ENCODE results near the gene EVL.

DNA sequence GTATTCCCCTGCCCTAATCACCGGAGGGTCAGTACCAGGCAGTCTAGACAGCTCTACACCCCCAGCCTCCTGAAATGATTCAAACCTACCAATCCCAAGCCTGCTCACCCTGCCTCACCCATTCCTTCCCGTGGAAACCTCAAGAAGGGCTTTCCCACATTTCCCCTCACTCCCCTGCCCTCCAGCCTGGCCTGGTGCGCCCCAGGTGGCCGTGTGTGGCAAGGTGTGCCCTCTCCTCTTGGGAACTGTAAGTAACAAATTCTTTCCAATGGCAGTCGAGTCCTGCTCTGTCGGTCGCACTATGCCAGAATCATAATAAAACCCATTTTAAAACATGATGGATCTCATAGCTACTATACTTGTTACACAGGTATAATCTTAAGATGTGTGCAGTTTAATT lies 108.1 kb downstream of the EVL start:
- TF ChIP-seq, protein P1, sequence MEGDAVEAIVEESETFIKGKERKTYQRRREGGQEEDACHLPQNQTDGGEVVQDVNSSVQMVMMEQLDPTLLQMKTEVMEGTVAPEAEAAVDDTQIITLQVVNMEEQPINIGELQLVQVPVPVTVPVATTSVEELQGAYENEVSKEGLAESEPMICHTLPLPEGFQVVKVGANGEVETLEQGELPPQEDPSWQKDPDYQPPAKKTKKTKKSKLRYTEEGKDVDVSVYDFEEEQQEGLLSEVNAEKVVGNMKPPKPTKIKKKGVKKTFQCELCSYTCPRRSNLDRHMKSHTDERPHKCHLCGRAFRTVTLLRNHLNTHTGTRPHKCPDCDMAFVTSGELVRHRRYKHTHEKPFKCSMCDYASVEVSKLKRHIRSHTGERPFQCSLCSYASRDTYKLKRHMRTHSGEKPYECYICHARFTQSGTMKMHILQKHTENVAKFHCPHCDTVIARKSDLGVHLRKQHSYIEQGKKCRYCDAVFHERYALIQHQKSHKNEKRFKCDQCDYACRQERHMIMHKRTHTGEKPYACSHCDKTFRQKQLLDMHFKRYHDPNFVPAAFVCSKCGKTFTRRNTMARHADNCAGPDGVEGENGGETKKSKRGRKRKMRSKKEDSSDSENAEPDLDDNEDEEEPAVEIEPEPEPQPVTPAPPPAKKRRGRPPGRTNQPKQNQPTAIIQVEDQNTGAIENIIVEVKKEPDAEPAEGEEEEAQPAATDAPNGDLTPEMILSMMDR (IDR thresholded peaks at IDR 0.05) = no peak
- TF ChIP-seq EP300 (IDR thresholded peaks at IDR 0.05; ENCODE audit: low read depth) (no peak), POLR2A (IDR thresholded peaks at IDR 0.05) (no peak), POLR2AphosphoS5 (IDR thresholded peaks at IDR 0.05) (no peak)
